ENCODE results near the gene LLGL2.

LLGL2 gene

GRCh38 chr17:75571197-75571884, 45.8 kb downstream of the LLGL2 start:
- peak; percentile 95 for DNase-seq (ENCODE audit: low spot score)
- in situ Hi-C loops (cut with MboI; ENCODE audit: low pct_unique_long_range_greater_than_20kb, low sequenced_read_pairs, unreplicated experiment): no loop called here
- no peak for TF ChIP-seq CTCF (IDR thresholded peaks at IDR 0.05; ENCODE audit: extremely low read depth, insufficient read depth, missing control alignments)

GRCh38 chr17:75571885-75572215, 46.4 kb downstream of the LLGL2 start:
- in situ Hi-C loops (cut with MboI; ENCODE audit: low pct_unique_long_range_greater_than_20kb, low sequenced_read_pairs, unreplicated experiment): no loop called here
- no peak for TF ChIP-seq CTCF (IDR thresholded peaks at IDR 0.05; ENCODE audit: extremely low read depth, insufficient read depth, missing control alignments)
- DNase-seq (ENCODE audit: low spot score): no peak

- no peak for TF ChIP-seq CTCF (IDR thresholded peaks at IDR 0.05; ENCODE audit: extremely low read depth, insufficient read depth, missing control alignments)
- in situ Hi-C loops (cut with MboI; ENCODE audit: low pct_unique_long_range_greater_than_20kb, low sequenced_read_pairs, unreplicated experiment): no loop called here
These were observed 47.4 kb downstream of the LLGL2 start for GRCh38 chr17:75572713-75573539.

GRCh38 chr17:75573540-75573957, 48.1 kb downstream of the LLGL2 start:
- in situ Hi-C loops (cut with MboI; ENCODE audit: low pct_unique_long_range_greater_than_20kb, low sequenced_read_pairs, unreplicated experiment): no loop called here
- no peak for DNase-seq (ENCODE audit: low spot score)
- no peak for TF ChIP-seq CTCF (IDR thresholded peaks at IDR 0.05; ENCODE audit: extremely low read depth, insufficient read depth, missing control alignments)

More at GRCh38 chr17:75572713-75573539, 47.4 kb downstream of the LLGL2 start:
- no peak for DNase-seq (ENCODE audit: low spot score)

GRCh38 chr17:75573994-75574393, 48.5 kb downstream of the LLGL2 start:
- in situ Hi-C loops (cut with MboI; ENCODE audit: low pct_unique_long_range_greater_than_20kb, low sequenced_read_pairs, unreplicated experiment): no loop called here
- no peak for TF ChIP-seq CTCF (IDR thresholded peaks at IDR 0.05; ENCODE audit: extremely low read depth, insufficient read depth, missing control alignments)
- DNase-seq (ENCODE audit: low spot score): no peak

- in situ Hi-C loops (cut with MboI; ENCODE audit: low pct_unique_long_range_greater_than_20kb, low sequenced_read_pairs, unreplicated experiment): no loop called here
- DNase-seq (ENCODE audit: low spot score): no peak
- TF ChIP-seq CTCF (IDR thresholded peaks at IDR 0.05; ENCODE audit: extremely low read depth, insufficient read depth, missing control alignments): no peak
These were observed 49.0 kb downstream of the LLGL2 start for GRCh38 chr17:75574404-75575036.
